ENCODE data around the gene GALNT9.

Gene GALNT9

GRCh38 chr12:132325733-132326130 is 3.7 kb downstream of the GALNT9 start:
- DNase-seq (ENCODE audit: low read depth) = no peak

- DNase-seq (ENCODE audit: low read depth) = no peak
Observed at GRCh38 chr12:132324841-132325732, 4.3 kb downstream of the GALNT9 start.

- DNase-seq (ENCODE audit: low read depth) = no peak
Observed at GRCh38 chr12:132324173-132324572, 5.2 kb downstream of the GALNT9 start.

- no peak for DNase-seq (ENCODE audit: low read depth)
Observed at GRCh38 chr12:132323171-132324010, 6.0 kb downstream of the GALNT9 start.

GRCh38 chr12:132322206-132323132 is 6.9 kb downstream of the GALNT9 start:
- no peak for DNase-seq (ENCODE audit: low read depth)

- no peak for DNase-seq (ENCODE audit: low read depth)
Observed at GRCh38 chr12:132321321-132322118, 7.9 kb downstream of the GALNT9 start.

- no peak for DNase-seq (ENCODE audit: low read depth)
Observed at GRCh38 chr12:132320767-132321211, 8.6 kb downstream of the GALNT9 start.

GRCh38 chr12:132319991-132320570 is 9.3 kb downstream of the GALNT9 start:
- DNase-seq (ENCODE audit: low read depth) = no peak

GRCh38 chr12:132319359-132319950 is 9.9 kb downstream of the GALNT9 start:
- no peak for DNase-seq (ENCODE audit: low read depth)

- DNase-seq (ENCODE audit: low read depth) = no peak
Observed at GRCh38 chr12:132318618-132319033, 10.8 kb downstream of the GALNT9 start.

GRCh38 chr12:132318135-132318534 is 11.3 kb downstream of the GALNT9 start:
- no peak for DNase-seq (ENCODE audit: low read depth)

GRCh38 chr12:132317233-132317938 is 12.0 kb downstream of the GALNT9 start:
- DNase-seq (ENCODE audit: low read depth) = no peak

GRCh38 chr12:132316497-132317232 is 12.7 kb downstream of the GALNT9 start:
- DNase-seq (ENCODE audit: low read depth) = no peak

- no peak for DNase-seq (ENCODE audit: low read depth)
Observed at GRCh38 chr12:132315951-132316350, 13.4 kb downstream of the GALNT9 start.

- no peak for DNase-seq (ENCODE audit: low read depth)
Observed at GRCh38 chr12:132315507-132315906, 13.9 kb downstream of the GALNT9 start.

GRCh38 chr12:132314516-132315233 is 14.7 kb downstream of the GALNT9 start:
- DNase-seq (ENCODE audit: low read depth) = no peak

GRCh38 chr12:132314035-132314434 is 15.4 kb downstream of the GALNT9 start:
- no peak for DNase-seq (ENCODE audit: low read depth)

- DNase-seq (ENCODE audit: low read depth) = no peak
Observed at GRCh38 chr12:132313182-132313581, 16.2 kb downstream of the GALNT9 start.
